GM10847 (cell line): Measurements from ENCODE around the gene TRPV4.

Experiments used
- POLR2A ChIP-seq: IDR thresholded peaks from 2 replicates; pipeline ENCODE4 v1.6.1; 2011; ENCODE audit not compliant: insufficient read length; ENCODE audit errors: extremely low read depth

TRPV4 gene

GRCh38 chr12:109833307-109834189, at the start of gene TRPV4:
Gene TRPV4, minus strand, starts transcription at chr12:109833398. Its CDS starts 18,602 bp downstream, at chr12:109814796.
- no peak for TF ChIP-seq POLR2A

- TF ChIP-seq POLR2A: no peak
Observed at GRCh38 chr12:109881752-109882151, 48.6 kb upstream of the TRPV4 start.

DNA sequence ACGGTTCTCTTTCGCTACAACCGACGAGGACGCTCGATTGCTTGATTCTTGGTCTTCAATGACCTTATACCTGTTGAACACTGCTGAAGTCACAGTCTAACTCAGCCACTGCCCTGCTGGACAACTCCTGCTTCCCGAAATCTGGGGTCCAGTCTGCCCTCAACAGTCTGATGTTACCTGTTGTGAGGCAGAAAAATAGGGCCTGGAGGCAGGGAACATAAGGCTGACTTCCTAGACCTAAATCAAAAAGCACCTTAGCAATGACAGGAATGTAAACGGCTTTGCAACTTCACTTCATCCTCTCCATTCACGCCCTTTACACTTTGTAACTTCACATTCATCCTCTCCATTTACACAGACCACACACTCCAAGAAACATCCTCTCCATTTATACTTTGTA, 47.7 kb upstream of the TRPV4 start:
- TF ChIP-seq POLR2A: no peak

- TF ChIP-seq POLR2A: peak; percentile 28
Observed at GRCh38 chr12:109880043-109880931, 47.1 kb upstream of the TRPV4 start, which contains the start of gene GLTP. Gene GLTP, minus strand, starts transcription at chr12:109880541. Its CDS starts 167 bp downstream, at chr12:109880374.

- TF ChIP-seq POLR2A: no peak
Observed at GRCh38 chr12:109879351-109880042, 46.3 kb upstream of the TRPV4 start.

- no peak for TF ChIP-seq POLR2A
Observed at GRCh38 chr12:109878749-109879148, 45.6 kb upstream of the TRPV4 start.

DNA sequence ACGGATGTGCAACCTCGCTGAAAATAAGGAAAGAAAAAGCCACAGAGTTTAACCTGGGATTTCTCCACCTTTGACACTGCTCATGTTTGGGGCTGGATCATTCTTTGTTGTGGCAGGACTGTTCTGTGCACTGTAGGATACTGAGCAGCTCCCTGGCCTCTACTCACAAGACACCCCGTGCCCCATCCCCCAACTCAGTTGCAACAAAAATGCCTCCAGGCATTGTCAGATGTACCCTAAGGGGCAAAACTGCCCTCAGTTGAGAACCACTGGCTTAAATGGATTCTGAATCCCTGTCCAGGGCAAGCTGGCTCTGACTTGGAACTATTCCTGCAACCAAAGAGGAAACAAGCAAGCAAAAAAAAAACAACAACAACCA, 45.0 kb upstream of the TRPV4 start:
- no peak for TF ChIP-seq POLR2A

GRCh38 chr12:109877504-109878246, 44.5 kb upstream of the TRPV4 start:
- no peak for TF ChIP-seq POLR2A

DNA sequence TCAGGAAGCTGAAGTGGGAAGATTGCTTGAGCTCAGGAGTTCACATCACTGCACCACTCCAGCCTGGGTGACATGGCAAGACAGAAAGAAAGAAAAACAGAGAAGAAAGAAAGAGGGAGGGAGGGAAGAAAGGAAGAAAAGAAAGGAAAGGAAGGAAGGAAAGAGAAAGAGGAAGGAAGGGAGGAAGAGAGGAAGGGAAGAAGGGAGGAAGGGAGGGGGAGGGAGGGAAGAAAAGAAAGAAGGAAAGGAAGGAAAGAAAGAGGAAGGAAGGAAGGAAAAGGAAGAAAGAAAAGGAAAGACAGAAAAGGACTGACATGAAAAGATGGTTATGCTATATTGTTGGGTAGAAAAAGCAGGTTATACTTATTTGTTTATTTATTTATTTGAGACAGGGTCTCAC, 43.2 kb upstream of the TRPV4 start:
- TF ChIP-seq POLR2A: no peak

DNA sequence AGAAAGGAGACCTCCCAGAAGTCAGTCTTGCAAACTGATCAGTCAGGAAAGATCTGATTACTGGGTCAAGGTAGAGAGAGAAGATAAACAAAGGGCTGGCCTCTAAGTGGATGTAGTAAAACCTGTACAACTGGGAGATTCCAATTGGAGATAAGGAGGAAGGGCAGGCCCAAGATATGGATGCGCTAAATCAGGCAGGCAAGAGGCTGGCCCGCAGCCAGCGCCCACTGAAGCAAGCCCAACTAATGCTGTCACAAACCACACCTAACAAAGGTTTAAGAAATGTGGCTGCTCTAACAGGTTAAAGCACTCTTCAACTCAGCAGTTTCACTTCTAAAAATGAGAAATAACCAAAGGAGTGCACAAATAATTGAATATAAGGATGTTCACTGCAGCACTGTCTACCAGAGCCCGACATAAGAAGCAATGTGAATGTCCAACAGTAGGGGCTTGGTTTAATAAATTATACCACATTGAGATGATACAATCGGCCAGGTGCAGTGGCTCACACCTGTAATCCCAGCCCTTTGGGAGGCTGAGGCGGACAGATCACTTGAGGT, 42.5 kb upstream of the TRPV4 start:
- TF ChIP-seq POLR2A: no peak

DNA sequence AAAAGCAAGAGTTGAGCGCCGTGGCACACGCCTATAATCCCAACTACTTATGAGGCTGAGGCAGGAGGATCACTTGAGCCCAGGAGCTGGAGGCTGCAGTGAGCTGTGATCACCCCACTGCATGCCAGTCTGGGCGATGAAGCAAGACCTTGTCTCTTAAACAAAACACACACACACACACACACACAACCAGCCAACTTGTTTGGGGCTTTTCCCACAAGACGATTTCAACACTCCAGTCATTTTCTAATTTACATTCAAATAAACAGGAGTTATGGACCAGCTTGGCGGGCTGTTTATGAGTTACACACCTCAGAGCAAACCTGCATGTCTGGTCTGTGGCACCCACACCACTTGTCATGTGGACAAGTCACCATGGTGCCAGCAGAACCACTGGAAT, 40.5 kb upstream of the TRPV4 start:
- no peak for TF ChIP-seq POLR2A

- no peak for TF ChIP-seq POLR2A
Observed at GRCh38 chr12:109871668-109872314, 38.6 kb upstream of the TRPV4 start.

- TF ChIP-seq POLR2A: no peak
Observed at GRCh38 chr12:109870648-109871047, 37.5 kb upstream of the TRPV4 start.

GRCh38 chr12:109868182-109869051, 35.2 kb upstream of the TRPV4 start:
- TF ChIP-seq POLR2A: no peak
